Measurements from ENCODE around the gene LRRC4.

LRRC4 gene

GRCh38 chr7:128005117-128005516, 26.1 kb downstream of the LRRC4 start:
- no peak for DNase-seq

DNA sequence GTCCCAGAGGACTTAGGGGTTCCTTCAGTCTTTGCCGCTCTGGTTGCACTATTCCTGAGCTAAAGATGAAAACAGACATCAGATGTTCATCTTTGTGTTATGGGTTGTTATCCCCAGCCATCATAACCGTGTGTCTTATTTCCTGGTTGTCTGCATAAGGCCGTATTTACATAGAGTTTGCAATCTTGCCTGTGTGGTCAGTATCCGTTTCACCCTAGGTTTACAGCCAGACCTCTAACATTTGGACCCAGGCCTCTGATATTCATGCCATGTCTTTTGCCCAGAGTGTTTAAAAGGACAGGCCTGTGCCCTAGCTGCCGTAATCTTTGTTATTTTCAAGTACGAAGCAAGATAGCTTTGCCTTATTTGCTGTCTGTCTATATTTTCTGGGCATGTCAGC, 26.6 kb downstream of the LRRC4 start:
- DNase-seq = no peak

- no peak for DNase-seq
Observed at GRCh38 chr7:128003787-128004186, 27.4 kb downstream of the LRRC4 start.

GRCh38 chr7:128003167-128003566, 28.1 kb downstream of the LRRC4 start:
- DNase-seq = no peak

DNA sequence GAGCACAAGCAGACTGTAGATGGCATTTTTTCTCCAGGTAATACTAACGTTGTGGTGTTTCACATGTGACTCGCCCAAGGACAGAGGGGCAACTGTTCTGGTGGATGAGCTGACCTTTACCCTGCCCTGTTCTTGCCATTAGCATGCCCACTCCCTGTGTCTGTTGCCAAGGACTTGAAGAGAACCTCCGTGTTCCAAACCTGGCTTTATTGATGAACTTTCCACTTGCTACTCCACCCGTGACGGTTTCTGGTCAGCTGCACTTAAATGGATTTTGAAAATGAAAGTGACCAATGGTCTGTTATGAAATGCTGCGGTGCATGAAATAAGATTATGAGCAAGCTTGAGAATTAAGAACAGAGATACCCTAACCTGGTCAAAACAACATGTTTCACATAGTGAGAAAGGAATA, 30.4 kb downstream of the LRRC4 start:
- DNase-seq = no peak

DNA sequence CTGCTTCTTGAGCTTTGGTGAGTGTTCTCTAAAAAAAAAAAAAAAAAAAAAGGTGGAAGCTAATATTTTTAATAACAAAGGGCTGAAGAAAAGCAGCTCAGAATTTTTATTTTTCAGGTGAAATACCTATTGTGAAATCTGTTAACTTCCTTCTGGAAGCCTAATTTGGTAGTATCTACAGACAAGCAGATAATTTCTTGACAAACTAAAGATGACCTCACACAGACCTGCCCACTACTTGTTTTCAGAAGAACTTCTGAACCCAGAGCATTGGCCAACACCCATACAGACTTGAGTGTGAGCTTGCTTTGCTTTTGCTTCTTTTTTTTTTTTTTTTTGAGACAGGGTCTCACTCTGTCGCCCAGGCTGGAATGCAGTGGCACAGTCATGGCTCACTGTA, 31.2 kb downstream of the LRRC4 start:
- DNase-seq = no peak

DNA sequence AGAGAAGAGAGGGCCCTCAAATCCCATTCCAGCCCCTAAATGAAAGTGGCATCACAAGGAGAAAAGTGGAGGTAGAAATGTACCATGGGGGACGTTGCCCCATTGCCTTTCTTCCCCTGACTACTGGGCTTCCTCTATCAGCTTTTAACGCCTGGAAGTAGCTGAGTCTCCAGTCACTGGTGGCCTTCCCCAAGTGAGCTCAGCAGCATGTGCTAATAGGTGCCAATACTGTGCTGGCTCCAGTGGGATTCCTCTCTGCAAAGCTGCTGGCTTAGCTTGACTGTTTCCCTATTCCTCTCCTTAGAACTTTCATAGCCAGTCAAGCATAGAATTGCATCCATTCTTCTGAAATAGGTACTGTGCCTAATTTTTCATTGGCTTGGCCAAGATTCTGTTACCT, 32.6 kb downstream of the LRRC4 start:
- no peak for DNase-seq

DNA sequence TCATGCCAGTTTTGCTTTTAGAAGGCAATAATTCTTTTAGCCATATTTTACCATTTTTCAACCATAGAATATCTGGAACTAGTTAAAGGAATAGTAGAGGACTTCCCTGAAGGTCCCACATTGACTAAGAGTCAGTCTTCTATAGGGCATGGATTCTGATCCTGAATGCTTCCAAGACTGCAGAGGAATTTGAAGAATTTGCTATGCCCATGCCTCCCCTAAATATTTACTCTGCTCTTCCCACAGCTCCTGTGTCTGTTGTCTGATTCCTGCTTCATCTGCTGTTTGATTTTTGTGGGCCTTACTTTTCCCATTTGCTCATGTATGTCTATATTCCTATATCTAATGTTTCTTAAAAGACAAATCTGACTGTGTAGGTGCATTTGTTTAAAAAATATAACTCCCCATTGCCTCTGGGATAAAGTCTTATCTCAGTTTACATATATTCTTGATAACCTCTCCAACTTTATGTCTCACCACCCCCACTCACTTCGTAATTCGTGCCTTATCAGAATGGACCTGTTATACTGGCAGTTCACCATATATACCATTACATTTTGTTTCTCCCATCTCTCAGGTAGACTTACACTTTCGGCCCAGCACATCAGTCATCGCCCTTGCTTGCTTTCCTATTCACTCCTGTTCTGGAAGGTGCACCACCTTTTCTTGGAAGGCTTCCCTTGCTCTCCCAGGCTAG, 33.9 kb downstream of the LRRC4 start:
- no peak for DNase-seq

- DNase-seq = no peak
Observed at GRCh38 chr7:127996253-127997071, 34.8 kb downstream of the LRRC4 start.

GRCh38 chr7:127995881-127996215, 35.4 kb downstream of the LRRC4 start:
- DNase-seq = no peak

GRCh38 chr7:127995156-127995880, 35.9 kb downstream of the LRRC4 start:
- no peak for DNase-seq

DNA sequence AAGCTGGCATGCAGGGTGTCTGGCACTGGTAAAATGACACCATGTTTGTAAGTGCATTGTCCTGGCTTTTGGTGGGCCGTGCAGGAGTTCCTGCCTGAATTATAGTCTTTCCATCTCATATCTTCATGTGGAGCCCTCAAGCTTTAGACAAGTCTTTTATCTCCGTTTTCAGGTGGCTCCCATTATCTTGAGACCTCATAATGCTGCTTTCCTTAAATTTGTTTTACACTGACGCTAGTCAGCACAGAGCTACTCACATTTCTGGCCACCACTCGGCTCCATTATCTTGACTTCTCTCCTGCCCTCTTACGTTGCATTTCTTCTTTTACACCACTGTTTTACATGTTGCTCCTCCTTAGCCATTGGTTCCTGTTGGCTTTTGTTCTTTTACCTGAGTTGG, 37.2 kb downstream of the LRRC4 start:
- no peak for DNase-seq

GRCh38 chr7:127993317-127993716, 37.9 kb downstream of the LRRC4 start:
- DNase-seq = no peak

DNA sequence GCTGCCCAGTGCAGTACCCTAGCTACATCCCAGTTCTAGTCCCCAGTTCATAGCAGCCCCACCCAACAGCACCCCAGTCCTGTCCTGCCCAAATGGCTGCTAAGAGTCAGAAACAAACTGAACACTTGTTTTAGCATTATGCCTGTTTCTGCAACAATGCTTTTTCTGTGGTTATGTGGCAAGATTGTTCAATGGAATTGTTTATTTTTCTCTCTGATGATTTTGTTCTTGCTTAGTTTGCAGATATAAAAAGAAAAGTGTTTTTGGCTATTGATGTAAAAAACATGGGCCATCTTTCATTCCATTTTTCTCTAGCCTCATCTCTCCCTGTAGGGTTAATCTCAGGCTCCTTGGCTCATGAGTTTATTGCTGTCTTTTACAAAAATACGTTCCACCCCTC, 42.5 kb downstream of the LRRC4 start:
- no peak for DNase-seq

DNA sequence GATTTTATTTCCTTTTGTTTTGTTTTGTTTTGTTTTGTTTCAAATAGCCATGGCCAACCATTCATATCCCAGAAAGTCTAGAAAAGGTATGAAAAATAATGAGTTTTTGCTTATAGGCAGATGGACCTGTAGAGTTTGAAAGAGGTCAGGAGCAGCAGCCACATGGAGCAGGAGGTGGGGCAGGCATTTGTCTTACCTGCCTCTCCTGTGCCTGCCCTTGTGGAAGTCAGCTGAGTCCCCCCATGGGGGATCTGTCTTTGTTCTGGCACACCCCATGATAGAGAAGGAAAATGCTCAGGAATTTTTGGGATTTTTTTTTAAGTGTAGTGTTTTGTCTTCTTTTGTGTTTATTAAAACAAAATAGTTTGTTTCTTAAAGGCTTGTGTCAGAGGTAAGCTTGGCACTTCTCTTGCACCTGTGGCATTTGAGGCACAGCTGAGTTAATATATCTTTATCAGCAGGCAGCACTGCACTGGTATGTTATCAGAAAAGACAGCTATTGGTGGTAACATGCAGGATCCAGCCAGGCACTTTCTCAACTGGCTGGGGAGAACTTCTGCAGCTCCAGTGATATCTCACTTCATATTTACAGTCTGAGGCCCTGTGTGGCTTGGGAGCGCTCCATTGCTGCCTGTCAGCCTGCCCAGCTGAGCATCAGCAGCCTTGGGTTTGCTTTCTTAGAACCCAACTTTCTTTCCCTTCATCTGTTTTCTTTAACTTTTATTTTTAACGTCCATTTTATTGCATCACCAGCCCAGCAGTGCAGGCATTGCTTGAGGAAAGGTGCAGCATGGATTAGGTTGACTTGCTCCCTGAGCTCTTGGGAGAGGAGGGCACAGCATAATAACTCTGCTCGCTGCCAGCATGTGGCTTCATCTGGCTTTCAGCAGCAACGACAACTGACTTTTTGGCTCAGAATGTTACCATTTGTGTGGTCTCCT, 44.4 kb downstream of the LRRC4 start:
- DNase-seq = no peak

- DNase-seq = peak; percentile 5
Observed at GRCh38 chr7:127983804-127984332, 47.4 kb downstream of the LRRC4 start.

- no peak for DNase-seq
Observed at GRCh38 chr7:127981965-127982364, 49.3 kb downstream of the LRRC4 start.

DNA sequence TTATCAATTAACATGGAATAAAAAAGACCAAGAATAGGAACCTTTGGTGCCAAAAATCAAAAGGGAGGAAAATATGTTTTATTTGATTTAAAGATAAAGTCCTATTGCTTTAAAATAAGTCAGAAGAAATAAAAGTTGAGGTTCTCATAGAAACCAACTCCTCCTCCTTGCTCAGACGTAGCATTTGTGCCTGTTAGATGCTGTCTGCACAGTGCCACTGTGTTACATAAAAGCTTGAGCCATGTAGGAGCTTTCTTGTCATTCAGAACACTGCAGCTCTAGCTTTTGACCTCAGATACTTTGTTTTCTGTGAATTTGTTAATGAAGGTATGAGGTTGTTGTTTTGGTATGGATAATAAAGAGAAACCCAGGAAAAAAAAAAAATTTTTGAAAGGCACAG, 50.3 kb downstream of the LRRC4 start:
- DNase-seq = no peak

- no peak for DNase-seq
Observed at GRCh38 chr7:127979728-127980126, 51.5 kb downstream of the LRRC4 start.

DNA sequence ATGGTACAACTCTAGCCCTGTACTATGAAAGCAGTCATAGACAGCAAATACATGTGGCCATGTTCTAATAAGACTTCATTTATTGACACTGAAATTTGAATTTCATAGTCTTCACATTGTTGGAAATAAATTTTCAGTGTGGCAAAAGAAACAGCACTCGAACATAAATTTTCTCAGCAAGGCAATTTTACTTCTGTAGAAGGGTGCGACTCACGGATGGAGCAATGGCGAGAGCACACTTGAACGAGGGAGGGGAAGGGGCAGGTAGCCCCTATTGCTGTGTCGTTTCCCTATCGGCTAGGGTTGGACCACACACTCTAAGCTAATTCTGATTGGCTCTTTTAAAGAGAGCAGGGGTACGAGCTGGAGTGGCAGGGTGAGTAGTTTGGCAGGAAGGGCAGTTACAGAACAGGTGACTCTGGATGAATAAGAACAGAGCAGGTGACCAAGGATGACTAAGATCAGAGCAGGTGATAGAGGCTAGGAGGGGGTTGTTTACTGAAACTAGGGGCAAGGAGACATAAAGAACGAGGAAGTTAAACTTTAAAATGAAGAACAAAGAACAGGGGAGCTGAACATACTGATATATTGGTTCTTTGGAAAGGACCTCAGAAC, 52.0 kb downstream of the LRRC4 start:
- no peak for DNase-seq

DNA sequence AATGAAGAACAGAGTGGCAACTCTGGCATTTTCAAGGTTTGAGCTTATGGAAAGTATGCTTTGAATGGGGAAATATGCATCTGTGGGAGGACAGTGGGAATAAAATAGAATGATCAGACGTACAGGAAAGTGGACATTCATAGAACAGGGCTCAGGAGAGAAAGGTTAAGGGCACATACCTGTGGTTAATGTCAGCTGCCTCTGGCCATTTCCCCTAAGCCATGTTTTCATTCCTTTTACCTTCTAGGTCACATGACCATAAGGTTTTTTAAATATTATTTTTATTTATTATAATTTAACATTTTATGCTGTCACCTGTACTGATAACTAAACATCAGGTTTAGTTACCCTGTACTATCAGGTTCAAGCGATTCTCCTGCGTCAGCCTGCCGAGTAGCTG, 52.8 kb downstream of the LRRC4 start:
- DNase-seq = no peak

Measured in NK-92 treated with Interleukin-12 subunit alpha and Interleukin-12 subunit beta, amount 100 ng/mL, for 24 hours (cell line).